ENCODE data around the gene ERBIN. TPM values are rescaled to one million over a fixed set of nuclear protein-coding genes. Genes with fewer than 3 reads are reported as not detected.

Gene ERBIN
- total and polyA plus RNA-seq, 2 of the 8 experiments (the other 6 are each of a cell fraction or from before 2014, with no cell fraction given) = 7.7 to 33.2 TPM

GRCh38 chr5:65919773-65920172 lies 6.6 kb upstream of the ERBIN start (continued):
- TF ChIP-seq, protein P1, sequence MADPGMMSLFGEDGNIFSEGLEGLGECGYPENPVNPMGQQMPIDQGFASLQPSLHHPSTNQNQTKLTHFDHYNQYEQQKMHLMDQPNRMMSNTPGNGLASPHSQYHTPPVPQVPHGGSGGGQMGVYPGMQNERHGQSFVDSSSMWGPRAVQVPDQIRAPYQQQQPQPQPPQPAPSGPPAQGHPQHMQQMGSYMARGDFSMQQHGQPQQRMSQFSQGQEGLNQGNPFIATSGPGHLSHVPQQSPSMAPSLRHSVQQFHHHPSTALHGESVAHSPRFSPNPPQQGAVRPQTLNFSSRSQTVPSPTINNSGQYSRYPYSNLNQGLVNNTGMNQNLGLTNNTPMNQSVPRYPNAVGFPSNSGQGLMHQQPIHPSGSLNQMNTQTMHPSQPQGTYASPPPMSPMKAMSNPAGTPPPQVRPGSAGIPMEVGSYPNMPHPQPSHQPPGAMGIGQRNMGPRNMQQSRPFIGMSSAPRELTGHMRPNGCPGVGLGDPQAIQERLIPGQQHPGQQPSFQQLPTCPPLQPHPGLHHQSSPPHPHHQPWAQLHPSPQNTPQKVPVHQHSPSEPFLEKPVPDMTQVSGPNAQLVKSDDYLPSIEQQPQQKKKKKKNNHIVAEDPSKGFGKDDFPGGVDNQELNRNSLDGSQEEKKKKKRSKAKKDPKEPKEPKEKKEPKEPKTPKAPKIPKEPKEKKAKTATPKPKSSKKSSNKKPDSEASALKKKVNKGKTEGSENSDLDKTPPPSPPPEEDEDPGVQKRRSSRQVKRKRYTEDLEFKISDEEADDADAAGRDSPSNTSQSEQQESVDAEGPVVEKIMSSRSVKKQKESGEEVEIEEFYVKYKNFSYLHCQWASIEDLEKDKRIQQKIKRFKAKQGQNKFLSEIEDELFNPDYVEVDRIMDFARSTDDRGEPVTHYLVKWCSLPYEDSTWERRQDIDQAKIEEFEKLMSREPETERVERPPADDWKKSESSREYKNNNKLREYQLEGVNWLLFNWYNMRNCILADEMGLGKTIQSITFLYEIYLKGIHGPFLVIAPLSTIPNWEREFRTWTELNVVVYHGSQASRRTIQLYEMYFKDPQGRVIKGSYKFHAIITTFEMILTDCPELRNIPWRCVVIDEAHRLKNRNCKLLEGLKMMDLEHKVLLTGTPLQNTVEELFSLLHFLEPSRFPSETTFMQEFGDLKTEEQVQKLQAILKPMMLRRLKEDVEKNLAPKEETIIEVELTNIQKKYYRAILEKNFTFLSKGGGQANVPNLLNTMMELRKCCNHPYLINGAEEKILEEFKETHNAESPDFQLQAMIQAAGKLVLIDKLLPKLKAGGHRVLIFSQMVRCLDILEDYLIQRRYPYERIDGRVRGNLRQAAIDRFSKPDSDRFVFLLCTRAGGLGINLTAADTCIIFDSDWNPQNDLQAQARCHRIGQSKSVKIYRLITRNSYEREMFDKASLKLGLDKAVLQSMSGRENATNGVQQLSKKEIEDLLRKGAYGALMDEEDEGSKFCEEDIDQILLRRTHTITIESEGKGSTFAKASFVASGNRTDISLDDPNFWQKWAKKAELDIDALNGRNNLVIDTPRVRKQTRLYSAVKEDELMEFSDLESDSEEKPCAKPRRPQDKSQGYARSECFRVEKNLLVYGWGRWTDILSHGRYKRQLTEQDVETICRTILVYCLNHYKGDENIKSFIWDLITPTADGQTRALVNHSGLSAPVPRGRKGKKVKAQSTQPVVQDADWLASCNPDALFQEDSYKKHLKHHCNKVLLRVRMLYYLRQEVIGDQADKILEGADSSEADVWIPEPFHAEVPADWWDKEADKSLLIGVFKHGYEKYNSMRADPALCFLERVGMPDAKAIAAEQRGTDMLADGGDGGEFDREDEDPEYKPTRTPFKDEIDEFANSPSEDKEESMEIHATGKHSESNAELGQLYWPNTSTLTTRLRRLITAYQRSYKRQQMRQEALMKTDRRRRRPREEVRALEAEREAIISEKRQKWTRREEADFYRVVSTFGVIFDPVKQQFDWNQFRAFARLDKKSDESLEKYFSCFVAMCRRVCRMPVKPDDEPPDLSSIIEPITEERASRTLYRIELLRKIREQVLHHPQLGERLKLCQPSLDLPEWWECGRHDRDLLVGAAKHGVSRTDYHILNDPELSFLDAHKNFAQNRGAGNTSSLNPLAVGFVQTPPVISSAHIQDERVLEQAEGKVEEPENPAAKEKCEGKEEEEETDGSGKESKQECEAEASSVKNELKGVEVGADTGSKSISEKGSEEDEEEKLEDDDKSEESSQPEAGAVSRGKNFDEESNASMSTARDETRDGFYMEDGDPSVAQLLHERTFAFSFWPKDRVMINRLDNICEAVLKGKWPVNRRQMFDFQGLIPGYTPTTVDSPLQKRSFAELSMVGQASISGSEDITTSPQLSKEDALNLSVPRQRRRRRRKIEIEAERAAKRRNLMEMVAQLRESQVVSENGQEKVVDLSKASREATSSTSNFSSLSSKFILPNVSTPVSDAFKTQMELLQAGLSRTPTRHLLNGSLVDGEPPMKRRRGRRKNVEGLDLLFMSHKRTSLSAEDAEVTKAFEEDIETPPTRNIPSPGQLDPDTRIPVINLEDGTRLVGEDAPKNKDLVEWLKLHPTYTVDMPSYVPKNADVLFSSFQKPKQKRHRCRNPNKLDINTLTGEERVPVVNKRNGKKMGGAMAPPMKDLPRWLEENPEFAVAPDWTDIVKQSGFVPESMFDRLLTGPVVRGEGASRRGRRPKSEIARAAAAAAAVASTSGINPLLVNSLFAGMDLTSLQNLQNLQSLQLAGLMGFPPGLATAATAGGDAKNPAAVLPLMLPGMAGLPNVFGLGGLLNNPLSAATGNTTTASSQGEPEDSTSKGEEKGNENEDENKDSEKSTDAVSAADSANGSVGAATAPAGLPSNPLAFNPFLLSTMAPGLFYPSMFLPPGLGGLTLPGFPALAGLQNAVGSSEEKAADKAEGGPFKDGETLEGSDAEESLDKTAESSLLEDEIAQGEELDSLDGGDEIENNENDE (IDR thresholded peaks at IDR 0.05; ENCODE audit: insufficient replicate concordance, low read length) = no peak
- TF ChIP-seq ASH2L (IDR thresholded peaks at IDR 0.05; ENCODE audit: low read length) = no peak
- TF ChIP-seq ZNF274 (IDR thresholded peaks at IDR 0.05; ENCODE audit: borderline replicate concordance, extremely low read depth, low read length) = no peak
- TF ChIP-seq EP300 (IDR thresholded peaks at IDR 0.05; ENCODE audit: borderline replicate concordance in 1 of 2, low read depth in 2 of 2, low read length in 2 of 2) = no peak
- no peak for TF ChIP-seq CBX8 (IDR thresholded peaks at IDR 0.05; ENCODE audit: borderline replicate concordance, low read depth, low read length)
